Amygdala (tissue), 56 donors: ENCODE data around the gene WNK1.
"Not testable (repeated sequence)": the region's sequence is repeated elsewhere in the genome, so short reads cannot be mapped to it uniquely, and the experiment has no call there.

Source experiments
- DNase-seq, 56 donors: peaks; one replicate each; lab custom pipeline; 2025; lab: John Stamatoyannopoulos, UW

Gene WNK1

GRCh38 chr12:904010-904414, 151.6 kb downstream of the WNK1 start:
- no peak for DNase-seq

- DNase-seq, result no peak
Measured at GRCh38 chr12:905261-906031, 153.1 kb downstream of the WNK1 start.

GRCh38 chr12:906062-906585, 153.7 kb downstream of the WNK1 start:
- no peak for DNase-seq

GRCh38 chr12:907413-908185, 155.2 kb downstream of the WNK1 start:
- no peak for DNase-seq

- DNase-seq, result no peak
Measured at GRCh38 chr12:909861-910260, 157.5 kb downstream of the WNK1 start.

- no peak for DNase-seq
Measured at GRCh38 chr12:910416-910815, 158.0 kb downstream of the WNK1 start.

GRCh38 chr12:911191-911826, 158.9 kb downstream of the WNK1 start:
- no peak for DNase-seq

GRCh38 chr12:912466-913235, 160.3 kb downstream of the WNK1 start:
- no peak for DNase-seq

- no peak for DNase-seq
Measured at GRCh38 chr12:913919-914698, 161.7 kb downstream of the WNK1 start.

GRCh38 chr12:915090-915489, 162.7 kb downstream of the WNK1 start:
- DNase-seq, result no peak

GRCh38 chr12:916240-916639, 163.9 kb downstream of the WNK1 start:
- peak in 2 of 56 donors; percentile 5 to 12 for DNase-seq

- DNase-seq, result no peak
Measured at GRCh38 chr12:916712-917445, 164.5 kb downstream of the WNK1 start.

GRCh38 chr12:920676-921075, 168.3 kb downstream of the WNK1 start:
- no peak for DNase-seq

GRCh38 chr12:922285-922684, 169.9 kb downstream of the WNK1 start:
- DNase-seq, result no peak

- DNase-seq, result no peak
Measured at GRCh38 chr12:926641-927040, 174.3 kb downstream of the WNK1 start.

- no peak for DNase-seq
Measured at GRCh38 chr12:931060-931459, 178.7 kb downstream of the WNK1 start.

- no peak for DNase-seq
Measured at GRCh38 chr12:931591-931990, 179.2 kb downstream of the WNK1 start.

- not testable (repeated sequence) for DNase-seq
Measured at GRCh38 chr12:935891-936290, 183.5 kb downstream of the WNK1 start.
